Fibroblast of pulmonary artery (primary cell): ENCODE data around the gene CAMK1D.

ENCODE experiments used
- DNase-seq: peaks from one replicate; pipeline ENCODE4 v3.0.0-alpha.2; 2010; ENCODE audit warnings: low read depth
- H3K4me3 ChIP-seq: replicated peaks from 2 replicates; pipeline ENCODE4 v1.5.1; 2011; ENCODE audit warnings: low read depth, mild to moderate bottlenecking, control low read depth, low read length, moderate library complexity
- TF ChIP-seq, protein P1 (sequence below): IDR thresholded peaks from 2 replicates; pipeline ENCODE4 v1.5.1; 2011; ENCODE audit warnings: mild to moderate bottlenecking, control low read depth, low read length, inconsistent platforms; ENCODE audit errors: missing control alignments

Gene CAMK1D

DNA sequence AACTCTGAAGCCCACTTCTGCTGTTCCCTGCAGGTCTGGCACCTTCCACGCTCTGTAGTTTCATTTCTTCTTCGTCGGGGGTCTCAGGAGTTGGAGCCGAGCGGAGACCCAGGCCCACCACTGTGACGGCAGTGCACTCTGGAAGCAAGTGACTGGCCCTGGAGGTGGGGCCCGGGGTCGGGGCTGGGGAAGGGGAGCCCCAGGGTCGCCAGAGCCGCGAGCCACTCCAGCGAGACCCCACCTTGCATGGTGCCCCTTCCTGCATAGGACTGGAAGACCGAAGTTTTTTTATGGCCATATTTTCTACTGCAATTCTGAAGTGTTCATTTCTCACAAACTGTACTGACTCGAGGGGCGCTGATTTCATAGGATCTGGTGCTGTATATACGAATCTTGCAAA is 479.4 kb downstream of the CAMK1D start:
- no peak overlapping the region for H3K4me3 ChIP-seq
- TF ChIP-seq, protein P1, sequence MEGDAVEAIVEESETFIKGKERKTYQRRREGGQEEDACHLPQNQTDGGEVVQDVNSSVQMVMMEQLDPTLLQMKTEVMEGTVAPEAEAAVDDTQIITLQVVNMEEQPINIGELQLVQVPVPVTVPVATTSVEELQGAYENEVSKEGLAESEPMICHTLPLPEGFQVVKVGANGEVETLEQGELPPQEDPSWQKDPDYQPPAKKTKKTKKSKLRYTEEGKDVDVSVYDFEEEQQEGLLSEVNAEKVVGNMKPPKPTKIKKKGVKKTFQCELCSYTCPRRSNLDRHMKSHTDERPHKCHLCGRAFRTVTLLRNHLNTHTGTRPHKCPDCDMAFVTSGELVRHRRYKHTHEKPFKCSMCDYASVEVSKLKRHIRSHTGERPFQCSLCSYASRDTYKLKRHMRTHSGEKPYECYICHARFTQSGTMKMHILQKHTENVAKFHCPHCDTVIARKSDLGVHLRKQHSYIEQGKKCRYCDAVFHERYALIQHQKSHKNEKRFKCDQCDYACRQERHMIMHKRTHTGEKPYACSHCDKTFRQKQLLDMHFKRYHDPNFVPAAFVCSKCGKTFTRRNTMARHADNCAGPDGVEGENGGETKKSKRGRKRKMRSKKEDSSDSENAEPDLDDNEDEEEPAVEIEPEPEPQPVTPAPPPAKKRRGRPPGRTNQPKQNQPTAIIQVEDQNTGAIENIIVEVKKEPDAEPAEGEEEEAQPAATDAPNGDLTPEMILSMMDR, result no peak
- DNase-seq, result no peak

DNA sequence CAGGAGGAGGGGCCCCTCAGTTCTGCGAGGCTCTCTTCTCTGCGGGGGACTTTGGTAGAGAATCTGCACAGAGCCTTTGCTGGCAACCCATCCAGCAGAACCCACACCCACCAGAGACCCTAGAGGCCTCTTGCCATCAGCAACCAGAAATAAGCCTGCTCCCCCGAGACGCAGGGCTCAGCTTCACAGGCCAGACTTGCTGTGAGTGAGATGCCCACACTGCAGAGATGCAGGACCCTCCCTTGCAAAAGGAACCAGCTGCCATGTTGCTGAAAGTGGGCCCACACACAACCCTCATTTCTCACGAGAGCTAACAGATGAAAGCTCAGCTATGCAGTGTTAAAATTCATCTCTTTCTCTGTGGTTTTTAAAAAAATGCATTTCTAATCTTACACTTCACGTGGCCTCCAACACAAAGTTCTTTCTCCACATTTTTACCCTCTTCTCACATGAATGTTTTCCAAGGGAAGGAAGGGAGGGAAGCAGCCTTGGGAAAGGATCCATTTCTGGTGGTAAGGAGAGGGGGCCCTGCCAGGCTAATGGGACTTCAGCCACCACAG is 480.6 kb downstream of the CAMK1D start:
- TF ChIP-seq, protein P1, result no peak
- no peak overlapping the region for H3K4me3 ChIP-seq
- DNase-seq, result no peak

DNA sequence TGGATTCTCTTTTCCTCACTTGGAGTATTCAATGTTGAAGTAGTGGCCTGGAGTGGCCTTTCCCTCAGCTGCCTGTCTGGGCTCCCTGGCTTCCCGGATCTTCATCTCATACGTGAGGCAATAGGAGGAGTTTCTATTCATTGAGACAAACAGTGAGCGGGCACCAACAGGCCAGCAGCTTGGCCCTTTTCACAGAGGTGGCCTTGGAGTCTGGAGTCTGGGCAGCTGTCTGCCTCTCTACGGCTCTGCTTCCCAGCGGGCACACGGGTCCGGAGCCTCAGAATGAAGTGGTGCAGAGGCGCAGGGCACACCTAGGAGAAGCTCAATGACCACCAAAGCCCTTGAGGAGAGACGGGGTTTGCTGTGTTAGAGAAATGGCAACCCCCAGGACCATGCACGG is 482.7 kb downstream of the CAMK1D start:
- DNase-seq, result no peak
- TF ChIP-seq, protein P1, result no peak
- H3K4me3 ChIP-seq, result no peak overlapping the region

DNA sequence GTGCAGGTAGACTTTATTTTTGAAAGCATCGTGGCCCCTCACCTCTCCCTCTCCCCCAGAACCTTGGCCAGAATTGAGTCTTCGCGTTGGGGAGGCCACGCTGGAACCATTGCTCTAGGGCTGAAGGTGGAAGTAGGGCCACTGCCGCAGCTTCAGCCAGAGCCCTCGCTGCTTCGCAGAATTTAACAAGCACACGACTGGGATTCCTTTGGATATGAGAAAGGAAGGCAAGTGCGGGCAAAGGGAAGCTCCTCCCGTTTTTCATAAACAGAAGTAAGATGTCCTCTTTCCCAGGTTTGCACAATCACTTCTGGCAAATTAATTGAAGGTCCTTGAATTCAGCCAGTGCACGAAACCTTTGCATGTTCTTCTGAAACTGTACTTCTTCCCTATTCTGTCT is 484.1 kb downstream of the CAMK1D start:
- no peak overlapping the region for H3K4me3 ChIP-seq
- TF ChIP-seq, protein P1, result no peak
- DNase-seq, result no peak

DNA sequence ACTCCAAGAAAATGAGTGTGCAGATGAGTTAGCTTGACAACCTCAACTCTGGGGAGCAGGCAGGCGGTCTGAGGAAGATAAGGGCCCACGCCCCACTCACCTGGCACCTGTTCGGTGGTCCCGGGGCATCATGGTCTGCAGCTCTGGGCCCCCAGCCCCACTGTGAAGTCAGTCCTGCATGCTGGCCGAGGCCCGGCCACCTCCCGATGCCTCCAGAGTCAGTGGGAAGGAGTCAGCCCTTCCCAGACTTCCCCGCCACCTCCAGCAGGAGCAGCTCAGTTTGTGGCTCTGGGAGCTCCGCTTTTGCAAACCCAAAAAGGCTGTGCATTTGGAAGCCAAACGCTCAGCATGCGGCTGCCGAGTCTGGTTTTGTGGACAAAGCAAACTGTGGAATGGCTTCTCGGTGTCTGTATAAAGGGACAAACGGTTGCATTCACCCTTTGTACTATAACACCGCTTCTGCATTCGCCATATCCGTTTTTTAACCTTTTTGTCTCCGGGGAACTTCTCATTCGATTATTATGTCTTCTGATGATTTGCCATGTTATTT is 484.8 kb downstream of the CAMK1D start:
- H3K4me3 ChIP-seq, result no peak overlapping the region
- TF ChIP-seq, protein P1, result no peak
- DNase-seq, result no peak

DNA sequence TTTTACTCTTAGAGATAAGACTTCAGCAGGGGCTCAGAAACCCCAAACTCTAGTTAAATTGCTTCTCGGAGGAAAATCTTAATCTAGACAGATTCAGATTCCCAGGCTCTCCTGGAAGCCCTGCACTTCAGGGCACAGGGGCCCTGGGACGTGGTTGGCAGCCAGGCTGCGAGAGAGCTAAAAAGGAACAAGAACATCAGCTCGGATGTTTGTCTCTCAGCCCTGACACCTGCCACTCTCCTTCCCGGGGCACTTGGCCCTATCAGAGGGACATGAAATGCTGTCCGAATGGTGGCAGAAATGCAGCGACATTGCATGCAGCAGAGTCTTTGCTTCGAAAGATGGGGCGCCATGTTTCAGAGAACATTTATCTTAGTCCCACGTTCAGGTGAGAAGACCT is 485.4 kb downstream of the CAMK1D start:
- H3K4me3 ChIP-seq, result no peak overlapping the region
- TF ChIP-seq, protein P1, result no peak
- DNase-seq, result no peak

DNA sequence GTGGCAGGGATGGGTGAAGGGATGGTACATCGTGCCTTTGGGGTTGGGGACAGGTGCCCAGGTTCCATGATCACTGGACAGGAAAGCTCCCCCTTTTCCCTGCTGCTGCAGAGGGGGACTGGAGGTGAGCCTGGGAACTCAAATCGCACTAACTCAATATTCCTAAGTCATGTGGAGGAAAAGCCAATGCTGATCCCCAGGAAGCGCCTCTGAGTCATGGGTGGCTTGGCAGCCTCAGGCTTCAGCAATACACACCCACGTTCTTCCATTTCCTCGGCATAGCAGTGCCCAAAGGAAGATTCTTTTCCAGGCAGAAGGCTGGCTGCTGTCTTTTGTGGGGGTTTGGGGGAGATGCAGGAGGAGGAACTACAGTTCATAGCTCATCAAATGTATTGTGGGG is 486.4 kb downstream of the CAMK1D start:
- no peak for DNase-seq
- no peak overlapping the region for H3K4me3 ChIP-seq
- TF ChIP-seq, protein P1, result no peak
